Measurements from ENCODE around the gene TAAR6.

The TAAR6 gene

DNA sequence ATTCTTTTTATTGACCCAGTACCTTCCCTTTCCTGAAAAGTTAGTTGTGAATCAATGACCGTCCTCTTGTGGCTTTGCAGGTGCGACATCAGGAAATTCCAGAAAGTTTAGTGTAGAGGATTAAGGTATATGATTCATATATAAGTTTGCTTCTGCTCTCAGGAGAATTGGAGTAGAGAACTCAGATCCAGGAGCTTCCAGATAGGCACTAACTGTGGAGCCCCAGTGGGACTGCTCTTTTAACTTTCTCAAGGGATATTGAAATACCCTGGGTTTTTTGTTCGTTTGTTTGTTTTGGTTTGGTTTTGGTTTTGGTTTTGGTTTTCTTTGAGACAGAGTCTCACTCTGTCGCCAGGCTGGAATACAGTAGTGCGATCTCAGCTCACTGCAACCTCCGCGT, 44.4 kb downstream of the TAAR6 start:
- TF ChIP-seq, protein P1, sequence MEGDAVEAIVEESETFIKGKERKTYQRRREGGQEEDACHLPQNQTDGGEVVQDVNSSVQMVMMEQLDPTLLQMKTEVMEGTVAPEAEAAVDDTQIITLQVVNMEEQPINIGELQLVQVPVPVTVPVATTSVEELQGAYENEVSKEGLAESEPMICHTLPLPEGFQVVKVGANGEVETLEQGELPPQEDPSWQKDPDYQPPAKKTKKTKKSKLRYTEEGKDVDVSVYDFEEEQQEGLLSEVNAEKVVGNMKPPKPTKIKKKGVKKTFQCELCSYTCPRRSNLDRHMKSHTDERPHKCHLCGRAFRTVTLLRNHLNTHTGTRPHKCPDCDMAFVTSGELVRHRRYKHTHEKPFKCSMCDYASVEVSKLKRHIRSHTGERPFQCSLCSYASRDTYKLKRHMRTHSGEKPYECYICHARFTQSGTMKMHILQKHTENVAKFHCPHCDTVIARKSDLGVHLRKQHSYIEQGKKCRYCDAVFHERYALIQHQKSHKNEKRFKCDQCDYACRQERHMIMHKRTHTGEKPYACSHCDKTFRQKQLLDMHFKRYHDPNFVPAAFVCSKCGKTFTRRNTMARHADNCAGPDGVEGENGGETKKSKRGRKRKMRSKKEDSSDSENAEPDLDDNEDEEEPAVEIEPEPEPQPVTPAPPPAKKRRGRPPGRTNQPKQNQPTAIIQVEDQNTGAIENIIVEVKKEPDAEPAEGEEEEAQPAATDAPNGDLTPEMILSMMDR (conservative IDR thresholded peaks at IDR 0.05) = no peak
- H3K27ac ChIP-seq = no peak overlapping the region

DNA sequence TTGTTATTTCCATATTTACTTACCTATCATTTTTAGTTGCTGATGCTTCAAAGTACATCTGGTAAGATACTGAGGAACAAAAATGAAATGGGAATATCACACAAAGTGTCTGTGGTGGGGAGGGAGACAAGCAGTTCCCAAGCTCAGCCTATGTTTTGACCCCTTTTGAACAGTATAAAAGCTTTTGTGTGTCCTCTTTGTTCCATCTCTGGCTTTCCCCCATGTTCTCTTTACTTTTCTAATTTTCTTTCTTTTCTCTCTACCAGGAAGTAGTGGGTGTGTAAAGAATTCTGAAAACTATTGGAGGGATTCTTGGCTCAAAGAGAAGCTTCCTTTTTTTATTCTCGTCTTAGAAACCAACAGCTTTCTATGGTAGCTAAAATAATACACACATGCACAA, 46.6 kb downstream of the TAAR6 start:
- TF ChIP-seq, protein P1 (conservative IDR thresholded peaks at IDR 0.05) = no peak
- H3K27ac ChIP-seq = no peak overlapping the region

All from VCaP (cell line).